ENCODE data around the gene SLC47A2.
A peak's percentile ranks its signal among the peaks of the same experiment; 100 is the strongest.

SLC47A2 gene

DNA sequence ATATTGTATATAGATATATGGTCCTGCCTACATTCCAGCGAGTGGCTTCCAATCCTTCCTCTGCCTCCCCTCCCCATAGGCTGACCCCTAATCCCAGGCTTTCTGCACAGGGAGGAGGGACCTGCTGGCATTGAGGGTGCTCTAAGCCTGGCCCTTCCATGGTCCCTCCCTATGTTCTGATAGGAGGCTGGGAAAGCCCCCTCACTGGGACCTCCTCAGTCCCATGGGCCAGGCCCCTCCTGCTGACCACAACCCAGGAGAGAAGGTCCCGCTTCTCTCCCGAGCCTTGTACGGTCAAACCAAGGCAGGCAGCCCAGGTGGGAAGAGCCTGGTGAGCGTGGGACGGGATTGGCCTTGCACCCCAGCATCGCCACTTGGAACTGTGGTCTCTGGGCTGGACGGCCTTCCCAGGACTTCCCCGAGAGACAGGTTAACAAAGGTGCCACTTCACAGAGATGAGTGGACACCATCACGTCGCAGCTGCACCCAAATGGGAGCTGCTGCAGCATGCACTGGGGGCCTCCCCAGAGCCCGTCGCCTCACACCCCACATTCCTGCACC is 30.9 kb upstream of the SLC47A2 start:
- DNase-seq, result no peak

DNA sequence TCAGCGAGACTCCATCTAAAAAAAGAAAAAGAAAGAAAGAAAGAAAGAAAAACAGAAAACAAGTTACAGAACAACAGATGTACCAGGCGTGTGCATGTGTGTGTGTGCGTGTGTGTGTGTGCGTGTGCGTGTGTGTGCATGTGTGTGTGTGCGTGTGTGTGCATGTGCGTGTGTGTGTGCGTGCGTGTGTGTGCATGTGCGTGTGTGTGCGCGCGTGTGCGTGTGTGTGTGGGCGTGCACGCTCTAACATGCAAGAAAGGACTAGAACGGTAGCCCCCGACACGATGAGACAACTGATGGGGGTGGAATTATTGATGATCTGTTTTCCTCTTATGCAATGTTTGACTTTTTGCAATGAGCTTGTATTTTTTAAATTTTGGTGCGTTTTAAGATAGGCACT is 30.1 kb upstream of the SLC47A2 start:
- DNase-seq, result no peak

DNA sequence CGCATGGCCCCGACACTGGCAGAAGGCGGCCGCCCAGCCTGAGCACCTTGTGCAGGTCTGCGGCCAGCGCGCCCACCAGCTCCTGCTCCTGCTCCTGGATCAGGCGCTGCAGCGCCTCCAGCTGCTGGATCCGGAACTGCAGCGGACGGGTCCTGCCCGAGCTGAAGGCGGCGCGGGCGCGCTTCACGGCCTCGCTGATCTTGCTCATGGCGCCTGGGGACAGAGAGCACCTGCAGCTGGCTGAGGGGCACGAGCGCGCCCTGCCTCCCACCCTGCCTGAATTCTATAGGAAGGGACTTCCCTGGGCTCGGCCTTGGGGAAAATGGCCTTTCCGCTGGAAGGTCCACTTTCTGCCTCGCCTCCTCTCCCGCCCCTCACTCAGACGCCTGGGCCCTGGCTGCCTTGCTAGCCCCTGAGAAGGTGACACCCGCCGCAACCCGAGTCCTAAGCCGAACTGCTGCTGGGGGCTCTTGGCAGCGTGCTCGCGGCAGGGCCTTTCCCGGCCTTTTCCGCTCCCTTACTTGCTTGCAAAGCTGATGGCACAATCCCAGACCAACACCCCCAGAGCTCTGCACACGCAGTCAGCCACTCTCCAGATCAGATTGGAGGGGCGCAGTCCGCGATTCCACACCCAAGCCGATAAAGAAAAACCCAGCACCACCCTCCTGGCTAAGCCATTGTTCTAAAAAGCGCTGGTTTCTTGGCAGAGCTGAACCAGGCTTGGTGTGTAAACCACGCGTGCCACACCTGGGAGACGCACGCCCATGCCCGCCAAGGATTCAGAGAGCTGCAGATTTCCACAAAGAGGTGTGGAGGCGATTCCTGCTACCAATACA is 28.8 kb upstream of the SLC47A2 start:
- DNase-seq, result peak; percentile 90

DNA sequence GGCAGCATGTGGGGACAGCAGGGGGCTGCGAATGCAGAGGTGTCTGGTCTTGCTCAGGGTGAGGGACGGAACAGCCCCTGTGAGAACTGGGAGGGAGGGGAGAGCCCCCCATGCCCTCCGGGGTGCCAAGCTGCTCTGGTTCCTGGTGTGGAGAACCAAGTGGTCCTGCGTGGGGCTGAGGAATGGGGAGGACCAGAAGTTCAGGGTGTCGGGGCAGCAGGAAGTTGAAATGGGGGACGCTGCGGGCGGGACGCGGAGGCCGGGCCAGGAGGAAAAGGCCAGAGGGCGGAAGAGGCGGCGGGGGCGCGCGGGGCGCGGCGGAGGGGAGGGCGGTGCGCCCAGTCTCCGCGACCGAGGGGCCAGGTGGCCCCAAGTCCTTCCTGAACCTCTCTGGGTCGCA is 28.1 kb upstream of the SLC47A2 start:
- no peak for DNase-seq

DNA sequence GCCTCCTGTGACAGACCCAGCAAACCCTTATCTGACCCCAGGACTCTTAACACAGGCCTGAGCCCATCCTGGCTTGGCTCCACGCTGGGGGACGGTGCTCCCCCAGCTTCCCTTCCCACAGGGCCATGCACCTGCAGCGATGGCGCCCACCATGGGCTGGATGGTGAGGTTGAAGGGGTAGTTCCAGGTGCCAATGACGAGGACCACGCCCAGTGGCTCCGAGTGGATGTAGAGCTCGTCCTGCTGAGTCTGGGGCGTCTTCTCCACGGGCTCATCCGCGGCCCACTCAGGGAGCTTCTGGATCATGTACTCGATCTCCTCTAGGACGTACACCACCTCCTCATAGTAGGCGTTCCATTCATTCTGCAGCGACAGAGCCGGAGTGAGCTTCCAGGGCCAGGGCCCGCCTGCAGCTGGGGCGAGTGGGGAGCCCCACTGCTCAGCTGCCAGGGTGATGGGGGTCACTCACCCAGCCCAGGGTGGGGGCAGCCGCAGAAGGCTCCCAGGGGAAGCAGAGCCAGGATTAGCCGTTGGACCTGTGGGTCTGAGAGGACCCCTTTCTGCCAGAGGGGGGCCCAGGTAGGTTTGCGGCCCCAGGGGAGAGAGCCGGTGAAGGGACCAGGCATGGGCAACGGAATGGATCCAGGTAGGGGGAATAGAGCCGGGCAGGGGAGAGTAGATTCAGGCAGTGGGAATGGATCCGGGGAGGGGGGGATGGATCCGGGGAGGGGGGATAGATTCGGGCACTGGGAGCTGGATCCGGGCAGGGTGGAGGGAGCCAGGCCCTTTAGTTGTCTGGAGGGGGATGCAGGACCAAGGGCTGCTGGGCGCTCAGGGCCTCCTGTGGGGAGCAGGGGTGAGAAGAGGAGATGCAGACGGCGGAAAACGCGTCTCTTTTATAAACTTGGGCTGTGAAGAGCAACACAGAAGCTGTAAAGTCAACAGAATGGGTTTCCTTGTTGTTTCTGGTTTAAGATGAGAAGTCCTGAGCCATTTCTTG is 27.0 kb upstream of the SLC47A2 start:
- no peak for DNase-seq

DNA sequence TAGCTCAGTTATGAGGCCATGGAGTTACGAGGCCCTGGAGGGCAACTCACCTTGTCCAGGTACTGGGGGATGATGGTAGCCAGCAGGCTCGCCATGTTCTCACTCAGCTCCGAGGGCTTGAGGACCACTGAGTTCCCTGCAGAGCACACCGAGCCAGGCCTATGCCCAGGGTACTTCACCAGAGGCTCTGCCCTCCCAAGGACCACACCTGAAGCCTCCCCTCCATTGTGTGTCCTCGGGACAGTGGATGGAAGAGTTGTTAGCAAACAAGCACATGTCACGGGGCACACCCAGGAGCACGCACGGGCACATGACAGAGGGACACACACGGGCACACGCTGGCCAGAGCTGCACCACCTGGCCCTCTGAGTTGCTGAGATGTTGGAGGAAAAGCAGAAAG is 26.1 kb upstream of the SLC47A2 start:
- no peak for DNase-seq

DNA sequence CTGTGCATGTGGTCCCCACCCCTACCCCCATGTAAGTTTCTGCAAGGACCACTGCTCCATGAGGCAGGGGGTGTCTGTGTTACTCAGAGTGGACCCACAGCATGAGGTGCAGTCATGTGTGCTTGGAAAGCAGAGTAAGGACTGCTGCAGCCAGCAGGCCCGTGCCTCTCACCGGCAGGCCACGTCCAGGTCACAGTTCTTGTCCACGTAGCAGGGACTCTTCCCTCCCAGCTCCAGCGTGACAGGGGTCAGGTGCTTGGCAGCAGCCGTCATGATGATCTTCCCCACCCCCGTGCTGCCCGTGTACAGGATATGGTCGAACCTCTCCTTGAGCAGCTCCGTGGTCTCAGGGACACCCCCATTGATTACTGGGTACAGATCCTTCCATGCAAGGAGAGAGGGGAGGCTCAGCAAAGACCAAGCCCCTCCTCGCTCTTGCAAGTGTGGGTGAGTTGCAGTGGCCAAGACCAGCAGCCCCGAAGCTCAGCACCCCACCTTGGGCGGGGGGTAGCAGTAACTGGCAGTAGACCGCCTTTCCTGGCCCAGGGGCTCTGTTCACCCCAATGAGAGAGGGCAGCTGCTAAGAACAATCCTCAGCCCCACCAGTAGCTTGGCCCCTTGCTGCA is 25.6 kb upstream of the SLC47A2 start:
- no peak for DNase-seq

DNA sequence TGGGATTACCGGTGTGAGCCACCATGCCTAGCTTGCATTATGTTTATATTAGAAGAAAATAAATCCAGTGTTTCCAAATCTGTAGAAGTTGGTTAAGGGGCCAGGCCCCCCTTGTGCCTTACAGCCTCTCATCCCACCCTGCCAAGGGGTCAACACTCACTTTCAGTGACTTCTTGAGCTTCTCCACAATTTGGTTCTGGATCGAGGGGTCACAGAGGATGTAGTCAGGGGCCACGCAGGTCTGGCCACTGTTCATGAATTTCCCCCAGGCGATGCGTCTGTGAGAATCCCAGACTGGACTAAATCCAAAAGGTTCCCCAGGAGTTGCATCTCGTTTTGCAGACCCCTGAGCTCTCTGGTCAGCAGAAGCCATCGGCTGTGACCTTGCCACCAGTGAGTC is 24.5 kb upstream of the SLC47A2 start:
- DNase-seq, result no peak

DNA sequence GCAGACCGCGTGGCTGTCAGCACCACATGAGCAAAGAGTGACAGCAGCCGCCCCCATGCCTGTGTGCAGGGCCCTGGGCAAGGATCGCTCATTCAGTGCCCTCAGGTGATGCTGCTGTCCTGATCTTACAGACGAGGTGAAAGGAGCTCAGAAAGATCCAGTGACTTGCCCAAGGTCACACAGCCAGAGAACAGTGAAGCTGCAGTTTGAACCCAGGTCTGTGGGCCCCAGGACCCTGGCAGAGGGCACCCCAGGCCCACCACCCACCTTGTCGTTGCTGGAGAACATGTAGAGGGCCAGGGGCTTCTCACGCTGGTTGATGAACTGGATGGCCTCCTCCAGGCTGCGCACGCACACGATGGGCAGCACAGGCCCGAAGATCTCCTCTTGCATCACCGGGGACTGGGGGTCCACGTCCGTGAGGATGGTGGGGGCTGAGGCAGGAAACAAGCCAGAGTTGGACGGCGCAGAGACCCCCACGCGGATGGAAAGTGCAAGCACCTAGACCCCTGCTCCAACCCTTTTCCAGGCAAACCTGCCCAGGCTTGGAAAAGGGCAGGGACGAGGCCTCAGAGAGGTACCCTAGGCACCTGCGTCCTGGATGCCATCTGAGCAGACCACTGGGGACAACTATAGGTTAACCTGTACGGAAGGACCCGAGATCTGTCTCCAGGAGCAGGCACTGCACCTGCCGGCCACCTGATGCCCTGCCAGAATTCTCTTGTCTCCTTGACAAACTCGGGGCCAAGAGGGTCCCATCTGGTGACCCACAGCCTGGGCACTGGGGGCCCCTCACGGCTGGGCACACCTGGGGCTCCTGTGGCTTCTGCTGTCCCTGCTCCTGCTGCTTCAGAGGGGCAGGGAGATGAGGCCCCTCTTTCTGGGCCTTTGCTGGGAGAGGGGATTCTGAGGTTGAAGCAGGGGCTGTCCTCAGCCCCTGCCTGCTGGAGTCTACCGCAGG is 23.1 kb upstream of the SLC47A2 start:
- no peak for DNase-seq

DNA sequence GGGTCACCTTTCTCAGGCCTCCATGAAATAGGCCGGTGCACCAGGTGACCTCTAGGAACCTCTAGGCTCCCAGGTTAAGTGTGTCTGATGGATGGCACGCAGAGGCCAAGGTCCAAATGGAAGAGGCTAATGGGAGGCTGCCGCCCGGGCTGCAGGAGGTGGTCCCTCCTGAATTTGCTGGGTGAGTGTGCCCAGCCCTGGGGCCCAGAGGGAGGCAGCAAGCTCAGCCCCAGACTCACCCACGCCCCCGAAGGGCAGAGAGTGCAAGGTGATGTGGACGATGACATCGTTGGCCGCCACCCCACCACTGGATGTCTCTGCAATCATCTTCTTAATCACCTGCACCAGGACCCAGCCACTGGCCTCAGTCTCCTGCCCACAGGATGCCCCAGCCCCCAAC is 22.4 kb upstream of the SLC47A2 start:
- DNase-seq, result no peak

DNA sequence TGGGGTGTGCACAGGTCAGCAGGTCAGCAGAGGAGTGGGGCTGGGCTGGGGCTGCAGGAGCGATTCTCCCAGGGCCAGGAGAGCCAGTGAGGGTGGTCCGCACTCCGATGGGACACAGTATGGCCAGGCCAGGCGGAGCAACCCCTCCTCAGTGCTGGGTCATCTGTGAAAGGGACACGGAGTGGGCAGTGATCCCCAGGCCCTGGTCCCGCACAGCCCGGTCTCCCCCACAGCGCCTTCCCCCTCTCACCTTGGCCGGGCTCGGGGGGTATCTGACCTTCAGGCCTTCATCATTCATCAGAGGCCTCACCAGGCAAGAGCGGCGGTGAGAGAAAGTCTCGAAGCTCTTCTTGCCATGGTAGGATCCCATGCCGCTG is 21.7 kb upstream of the SLC47A2 start:
- DNase-seq, result no peak

DNA sequence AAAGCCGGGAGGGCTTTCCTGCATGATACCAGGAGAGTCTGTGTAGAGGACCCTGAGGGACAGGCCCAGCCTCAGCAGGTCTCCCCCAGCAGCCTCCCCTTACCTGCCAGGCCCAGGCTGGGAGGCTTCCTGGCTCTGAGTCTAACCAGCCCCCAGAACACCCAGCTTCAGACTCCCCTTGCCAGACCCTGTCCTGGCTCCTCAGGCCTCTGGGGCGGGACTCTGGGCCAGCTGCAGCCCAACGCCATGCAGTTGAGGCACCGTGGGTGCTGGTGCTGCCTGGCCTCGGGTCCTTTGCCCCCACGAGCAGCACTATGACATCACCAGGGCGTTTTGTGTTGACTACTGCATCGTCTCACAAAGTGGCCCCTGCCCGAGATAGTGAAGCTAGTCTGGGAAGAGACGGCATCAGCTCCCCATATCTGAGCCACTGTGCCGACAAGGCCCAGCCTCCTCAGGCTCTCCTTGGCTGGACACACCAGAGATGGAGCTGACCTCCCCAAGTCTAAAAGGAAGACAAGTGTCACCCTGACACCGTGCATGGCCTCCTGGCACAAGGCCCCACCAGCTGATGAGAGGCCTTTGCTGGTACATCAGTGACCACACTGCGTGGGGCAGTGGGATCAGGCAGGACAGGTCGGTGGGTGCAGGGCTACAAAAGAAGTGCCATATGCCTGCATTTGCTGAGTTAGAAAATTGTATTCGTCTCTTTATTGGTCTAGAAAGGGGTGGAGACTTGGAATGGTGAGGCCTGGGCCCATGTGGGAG is 21.1 kb upstream of the SLC47A2 start:
- DNase-seq, result no peak

DNA sequence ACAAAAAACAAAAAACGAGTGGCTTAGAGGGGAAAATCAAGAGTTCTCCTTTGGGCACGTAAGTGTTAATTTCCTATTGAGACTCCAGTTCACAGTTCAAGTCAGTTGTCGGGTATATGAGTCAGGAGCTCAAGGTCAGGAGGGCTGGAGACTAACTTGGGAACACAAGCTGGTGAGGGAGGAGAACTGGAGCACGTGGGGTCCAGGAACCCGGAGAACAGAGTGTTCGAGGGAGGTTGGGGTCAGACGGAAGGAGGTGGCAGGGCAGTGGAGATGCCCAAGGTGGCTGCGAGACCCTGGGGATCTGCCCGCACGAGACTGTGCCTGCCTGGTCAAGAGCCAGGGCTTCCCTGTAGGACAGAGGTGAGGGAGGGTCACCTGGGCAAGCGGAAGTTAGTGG is 19.7 kb upstream of the SLC47A2 start:
- DNase-seq, result no peak

DNA sequence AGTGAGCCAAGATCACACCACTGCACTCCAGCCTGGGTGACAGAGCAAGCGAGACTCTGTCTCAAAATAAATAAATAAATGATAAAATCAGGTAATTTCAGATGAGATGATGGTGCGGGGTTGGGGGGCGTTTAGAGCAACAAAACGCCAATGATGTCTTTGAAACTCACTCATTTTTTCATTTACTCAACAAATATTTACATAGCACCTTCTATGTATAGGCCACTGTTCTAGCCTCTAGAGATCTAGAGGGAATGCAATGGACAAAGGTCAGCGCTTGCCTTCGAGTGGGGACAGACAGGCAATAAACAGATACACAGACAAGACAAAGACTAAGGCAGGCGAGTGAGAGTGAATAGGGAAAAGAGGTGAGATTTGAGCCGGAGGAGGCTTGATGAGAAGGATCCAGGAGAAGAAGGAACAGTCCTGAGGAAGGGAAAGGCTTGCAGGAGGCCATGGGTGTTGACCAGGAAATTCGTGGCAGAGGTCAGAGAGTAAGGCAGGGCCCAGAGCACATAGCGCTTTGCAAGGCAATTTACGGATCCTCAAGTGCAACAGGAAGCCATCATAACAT is 17.7 kb upstream of the SLC47A2 start:
- no peak for DNase-seq

DNA sequence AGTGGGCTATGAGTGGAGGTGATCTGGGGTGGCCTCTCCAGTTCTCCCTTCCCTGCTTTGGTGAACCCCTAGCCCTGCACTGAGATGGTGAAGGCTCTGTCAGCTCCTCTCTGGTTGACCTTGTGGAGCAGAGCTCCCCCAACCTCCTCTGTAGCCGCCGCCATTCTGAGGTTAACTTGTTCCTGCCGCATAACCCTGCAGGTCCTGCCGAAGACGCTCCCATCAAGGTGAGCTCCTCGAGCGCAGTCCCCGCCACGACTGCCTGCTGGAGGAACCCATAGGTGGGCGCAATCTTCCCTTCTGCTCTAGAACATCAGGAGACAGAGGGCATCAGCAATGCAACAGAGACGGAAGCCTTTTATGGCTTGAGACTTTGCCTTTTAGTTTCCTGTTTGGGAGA is 15.2 kb upstream of the SLC47A2 start:
- no peak for DNase-seq

DNA sequence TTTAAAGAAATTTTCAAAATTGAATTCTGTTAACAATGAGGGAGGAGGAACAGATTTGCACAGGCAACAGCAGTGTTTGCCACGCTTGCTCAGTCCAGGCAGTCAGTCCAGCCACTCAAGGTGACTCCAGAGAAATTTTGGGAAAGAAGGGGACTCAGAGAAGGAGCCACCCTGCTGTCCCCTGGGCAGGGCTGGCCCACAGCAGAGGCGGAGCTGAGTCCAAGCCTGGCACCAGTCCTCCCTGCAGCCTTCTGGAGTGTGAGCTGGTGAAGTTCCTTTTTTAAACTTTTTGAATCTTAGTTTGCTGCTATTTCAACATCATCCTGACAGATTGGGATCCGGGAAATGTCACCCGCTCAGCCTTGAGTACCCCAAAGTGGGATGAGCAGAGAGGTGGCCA is 14.5 kb upstream of the SLC47A2 start:
- DNase-seq, result no peak

DNA sequence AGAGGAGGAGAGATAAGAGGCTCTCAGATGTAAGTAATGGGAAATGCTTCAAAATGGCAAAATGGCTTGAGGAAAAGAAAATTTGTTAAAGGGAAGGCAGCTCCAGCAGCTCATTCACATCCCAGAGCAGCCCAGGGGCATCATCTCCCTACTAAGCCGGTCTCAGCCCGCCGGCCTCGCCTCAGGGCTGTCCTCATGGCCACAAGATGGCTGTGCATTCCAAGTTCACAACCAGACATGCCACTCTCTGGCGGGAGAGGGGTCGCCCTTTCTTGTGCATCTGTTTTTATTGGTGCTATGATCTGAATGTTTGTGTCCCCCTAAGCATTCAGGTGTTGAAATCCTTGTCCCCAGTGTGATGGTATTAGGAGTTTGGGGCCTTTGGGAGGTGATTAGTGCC is 13.5 kb upstream of the SLC47A2 start:
- no peak for DNase-seq

DNA sequence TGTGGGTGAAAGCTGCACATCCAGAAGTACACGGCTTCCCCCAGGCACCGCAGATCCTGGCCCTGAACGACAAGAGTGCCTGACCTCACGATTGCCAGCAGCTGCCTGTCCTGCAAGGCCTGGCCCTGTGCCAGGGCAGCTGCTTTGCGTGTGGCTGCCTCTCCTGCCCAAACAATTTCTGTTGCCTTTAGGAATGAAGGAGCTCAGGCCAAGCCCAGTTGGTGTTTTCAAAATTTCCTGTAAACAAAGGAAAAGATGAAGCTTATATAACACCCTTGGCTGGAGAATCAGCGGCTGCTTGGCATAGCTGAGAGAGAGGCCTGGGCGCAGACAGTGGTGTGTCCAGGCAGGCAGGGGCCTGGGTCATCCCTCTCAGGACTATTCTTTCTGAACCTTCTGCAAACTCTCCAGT is 11.7 kb upstream of the SLC47A2 start:
- peak; percentile 83 for DNase-seq

DNA sequence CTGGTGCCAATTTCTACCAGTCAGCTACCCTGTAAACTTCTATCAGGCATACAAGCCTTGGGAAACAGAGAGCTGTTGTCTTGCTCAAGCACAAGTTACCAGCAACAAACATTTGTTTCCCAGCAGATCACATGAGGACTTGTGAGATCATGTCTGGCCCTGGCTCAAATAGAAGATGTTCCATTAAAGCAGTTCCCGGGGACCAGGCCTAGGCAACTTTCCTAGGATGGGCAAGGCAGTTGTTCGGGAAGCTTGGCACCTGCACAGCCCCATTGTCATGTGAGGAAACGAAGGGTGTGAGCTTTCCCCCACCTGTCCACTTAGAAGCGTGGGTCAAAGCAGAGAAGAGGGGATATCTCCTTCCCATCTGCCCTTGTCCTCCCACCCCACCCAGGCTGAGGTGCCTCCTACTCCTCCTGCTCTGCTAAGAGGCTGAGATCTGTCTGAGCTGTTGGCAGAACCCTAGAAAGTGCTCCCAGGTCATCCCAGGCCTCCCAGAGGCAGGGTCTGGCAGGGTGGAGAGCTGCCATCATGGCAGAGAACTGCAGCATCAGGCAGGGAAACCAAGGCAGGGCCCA is 11.2 kb upstream of the SLC47A2 start:
- peak; percentile 74 for DNase-seq

DNA sequence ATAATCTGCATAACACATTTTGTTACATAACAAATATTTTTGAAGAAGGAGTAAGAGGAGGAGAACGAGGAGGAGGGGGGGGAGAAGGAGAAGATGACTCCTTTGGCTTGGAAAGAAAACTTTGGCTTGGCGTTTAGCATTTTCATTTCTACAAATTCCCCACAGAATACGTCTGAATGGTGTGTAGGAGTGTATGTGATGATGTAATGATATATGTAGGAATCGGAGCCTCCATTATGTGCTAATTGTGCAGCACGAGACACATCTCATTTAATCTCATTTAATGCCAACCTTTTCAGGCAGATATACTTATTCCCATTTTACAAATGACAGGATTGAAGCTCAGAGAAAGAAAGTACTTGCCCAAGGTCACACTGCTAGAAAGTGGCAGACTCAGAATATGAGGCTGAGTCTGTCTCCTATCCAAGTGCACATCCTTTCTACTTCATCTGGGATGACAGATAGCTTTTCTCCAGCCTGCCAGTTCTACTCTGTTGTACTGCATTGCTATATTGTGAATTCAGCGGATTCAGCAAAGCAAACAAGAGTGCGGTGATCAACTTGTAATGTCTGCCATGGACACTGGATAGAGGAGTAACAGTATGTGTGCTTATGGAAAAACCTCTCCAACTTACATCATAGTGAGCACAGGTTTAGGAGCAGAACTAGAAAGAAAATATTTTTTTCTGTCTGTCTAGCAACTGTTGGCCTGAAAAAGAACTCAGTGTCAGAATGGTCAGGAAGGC is 10.4 kb upstream of the SLC47A2 start:
- DNase-seq, result no peak

Data from left hindlimb (tissue), 1 donor.